ENCODE measurements around the gene OMD.

Gene OMD

GRCh38 chr9:92424340-92424739 lies at the start of gene OMD:
OMD (minus strand) TSS chr9:92424471; CDS start chr9:92417558, 6,913 bp downstream.
- Histone ChIP-seq H3K27ac (ENCODE audit: low read length) (no peak within 1 kb of the TSS), H3K27me3 (ENCODE audit: control insufficient read depth, insufficient read depth, low read length) (no peaks in the 10 kb centered on the region), H3K4me3 (ENCODE audit: low read length) (no peak within 1 kb of the TSS), H3K9me3 (ENCODE audit: control insufficient read depth, insufficient read depth, low read length) (no peaks in the 10 kb centered on the region), H3K4me1 (ENCODE audit: control insufficient read depth, insufficient read depth, low read length) (no peaks in the 10 kb centered on the region), H3K36me3 (ENCODE audit: control insufficient read depth, insufficient read depth, low read length) (no peaks in the 10 kb centered on the region)
- no peak for DNase-seq (ENCODE audit: low read depth, low spot score)
- no CpG with 5 or more reads among the region's 1 CpG for WGBS (ENCODE audit: insufficient coverage, insufficient read length)

- no peak for DNase-seq (ENCODE audit: low read depth, low spot score)
- no peak overlapping the region for H3K27ac ChIP-seq (ENCODE audit: low read length)
- no peaks in the 10 kb centered on the region for H3K4me1 ChIP-seq (ENCODE audit: control insufficient read depth, insufficient read depth, low read length)
- no peaks in the 10 kb centered on the region for H3K27me3 ChIP-seq (ENCODE audit: control insufficient read depth, insufficient read depth, low read length)
- no peak overlapping the region for H3K4me3 ChIP-seq (ENCODE audit: low read length)
- no peaks in the 10 kb centered on the region for H3K36me3 ChIP-seq (ENCODE audit: control insufficient read depth, insufficient read depth, low read length)
- no peaks in the 10 kb centered on the region for H3K9me3 ChIP-seq (ENCODE audit: control insufficient read depth, insufficient read depth, low read length)
- no CpG with 5 or more reads among the region's 2 CpGs for WGBS (ENCODE audit: insufficient coverage, insufficient read length)
These were observed 43.9 kb upstream of the OMD start for GRCh38 chr9:92468206-92468605.

GRCh38 chr9:92467511-92467910 lies 43.2 kb upstream of the OMD start:
- no CpG with 5 or more reads among the region's 2 CpGs for WGBS (ENCODE audit: insufficient coverage, insufficient read length)
- no peak overlapping the region for H3K4me3 ChIP-seq (ENCODE audit: low read length)
- no peaks in the 10 kb centered on the region for H3K36me3 ChIP-seq (ENCODE audit: control insufficient read depth, insufficient read depth, low read length)
- H3K9me3 ChIP-seq (ENCODE audit: control insufficient read depth, insufficient read depth, low read length) = no peaks in the 10 kb centered on the region
- H3K27ac ChIP-seq (ENCODE audit: low read length) = no peak overlapping the region
- no peak for DNase-seq (ENCODE audit: low read depth, low spot score)
- H3K4me1 ChIP-seq (ENCODE audit: control insufficient read depth, insufficient read depth, low read length) = no peaks in the 10 kb centered on the region; the same call in 1 of the 2 replicates
- H3K27me3 ChIP-seq (ENCODE audit: control insufficient read depth, insufficient read depth, low read length) = no peaks in the 10 kb centered on the region

- no peak overlapping the region for H3K4me3 ChIP-seq (ENCODE audit: low read length)
- H3K9me3 ChIP-seq (ENCODE audit: control insufficient read depth, insufficient read depth, low read length) = no peaks in the 10 kb centered on the region
- DNase-seq (ENCODE audit: low read depth, low spot score) = no peak
- no peaks in the 10 kb centered on the region for H3K36me3 ChIP-seq (ENCODE audit: control insufficient read depth, insufficient read depth, low read length)
- no peaks in the 10 kb centered on the region; the same call in 1 of the 2 replicates for H3K4me1 ChIP-seq (ENCODE audit: control insufficient read depth, insufficient read depth, low read length)
- no CpG with 5 or more reads among the region's 1 CpG for WGBS (ENCODE audit: insufficient coverage, insufficient read length)
- no peak overlapping the region for H3K27ac ChIP-seq (ENCODE audit: low read length)
- H3K27me3 ChIP-seq (ENCODE audit: control insufficient read depth, insufficient read depth, low read length) = no peaks in the 10 kb centered on the region
These were observed 42.8 kb upstream of the OMD start for GRCh38 chr9:92467041-92467440.

- Histone ChIP-seq H3K4me3 (ENCODE audit: low read length) (no peak overlapping the region), H3K9me3 (ENCODE audit: control insufficient read depth, insufficient read depth, low read length) (no peaks in the 10 kb centered on the region), H3K4me1 (ENCODE audit: control insufficient read depth, insufficient read depth, low read length) (no peaks in the 10 kb centered on the region; the same call in 1 of the 2 replicates), H3K27ac (ENCODE audit: low read length) (no peak overlapping the region), H3K36me3 (ENCODE audit: control insufficient read depth, insufficient read depth, low read length) (no peaks in the 10 kb centered on the region), H3K27me3 (ENCODE audit: control insufficient read depth, insufficient read depth, low read length) (no peaks in the 10 kb centered on the region)
- DNase-seq (ENCODE audit: low read depth, low spot score) = no peak
- 100% methylated on average over 1 of the region's 3 CpGs for WGBS (ENCODE audit: insufficient coverage, insufficient read length)
These were observed 39.7 kb upstream of the OMD start for GRCh38 chr9:92463984-92464383.

- no peak overlapping the region for H3K4me3 ChIP-seq (ENCODE audit: low read length)
- no peak for DNase-seq (ENCODE audit: low read depth, low spot score)
- H3K27ac ChIP-seq (ENCODE audit: low read length) = no peak overlapping the region
- H3K9me3 ChIP-seq (ENCODE audit: control insufficient read depth, insufficient read depth, low read length) = no peaks in the 10 kb centered on the region
- no peaks in the 10 kb centered on the region for H3K36me3 ChIP-seq (ENCODE audit: control insufficient read depth, insufficient read depth, low read length)
- no peaks in the 10 kb centered on the region; the same call in 1 of the 2 replicates for H3K4me1 ChIP-seq (ENCODE audit: control insufficient read depth, insufficient read depth, low read length)
- no peaks in the 10 kb centered on the region for H3K27me3 ChIP-seq (ENCODE audit: control insufficient read depth, insufficient read depth, low read length)
These were observed 39.1 kb upstream of the OMD start for GRCh38 chr9:92463387-92463786.

GRCh38 chr9:92457576-92457975 lies 33.3 kb upstream of the OMD start:
- Histone ChIP-seq H3K27me3 (ENCODE audit: control insufficient read depth, insufficient read depth, low read length) (no peaks in the 10 kb centered on the region), H3K4me3 (ENCODE audit: low read length) (no peak overlapping the region), H3K9me3 (ENCODE audit: control insufficient read depth, insufficient read depth, low read length) (no peaks in the 10 kb centered on the region), H3K4me1 (ENCODE audit: control insufficient read depth, insufficient read depth, low read length) (no peaks in the 10 kb centered on the region), H3K27ac (ENCODE audit: low read length) (no peak overlapping the region), H3K36me3 (ENCODE audit: control insufficient read depth, insufficient read depth, low read length) (no peaks in the 10 kb centered on the region)
- no peak for DNase-seq (ENCODE audit: low read depth, low spot score)
- 100% methylated on average over 1 of the region's 4 CpGs for WGBS (ENCODE audit: insufficient coverage, insufficient read length)

- no CpG with 5 or more reads among the region's 3 CpGs for WGBS (ENCODE audit: insufficient coverage, insufficient read length)
These were observed 30.9 kb upstream of the OMD start for GRCh38 chr9:92455217-92455616.

GRCh38 chr9:92446536-92446935 lies 22.3 kb upstream of the OMD start:
- H3K27ac ChIP-seq (ENCODE audit: low read length) = no peak overlapping the region
- no peaks in the 10 kb centered on the region for H3K9me3 ChIP-seq (ENCODE audit: control insufficient read depth, insufficient read depth, low read length)
- no peak for DNase-seq (ENCODE audit: low read depth, low spot score)
- no peaks in the 10 kb centered on the region for H3K36me3 ChIP-seq (ENCODE audit: control insufficient read depth, insufficient read depth, low read length)
- H3K4me3 ChIP-seq (ENCODE audit: low read length) = no peak overlapping the region
- no peaks in the 10 kb centered on the region for H3K4me1 ChIP-seq (ENCODE audit: control insufficient read depth, insufficient read depth, low read length)
- H3K27me3 ChIP-seq (ENCODE audit: control insufficient read depth, insufficient read depth, low read length) = no peaks in the 10 kb centered on the region

More at GRCh38 chr9:92455217-92455616, 30.9 kb upstream of the OMD start:
- Histone ChIP-seq H3K4me3 (ENCODE audit: low read length) (no peak overlapping the region), H3K27me3 (ENCODE audit: control insufficient read depth, insufficient read depth, low read length) (no peaks in the 10 kb centered on the region), H3K9me3 (ENCODE audit: control insufficient read depth, insufficient read depth, low read length) (no peaks in the 10 kb centered on the region), H3K27ac (ENCODE audit: low read length) (no peak overlapping the region), H3K36me3 (ENCODE audit: control insufficient read depth, insufficient read depth, low read length) (no peaks in the 10 kb centered on the region), H3K4me1 (ENCODE audit: control insufficient read depth, insufficient read depth, low read length) (no peaks in the 10 kb centered on the region)
- DNase-seq (ENCODE audit: low read depth, low spot score) = peak; percentile 13

GRCh38 chr9:92444841-92445240 lies 20.6 kb upstream of the OMD start:
- Histone ChIP-seq H3K4me1 (ENCODE audit: control insufficient read depth, insufficient read depth, low read length) (no peaks in the 10 kb centered on the region; the same call in 1 of the 2 replicates), H3K27ac (ENCODE audit: low read length) (no peak overlapping the region), H3K4me3 (ENCODE audit: low read length) (no peak overlapping the region), H3K9me3 (ENCODE audit: control insufficient read depth, insufficient read depth, low read length) (no peaks in the 10 kb centered on the region), H3K36me3 (ENCODE audit: control insufficient read depth, insufficient read depth, low read length) (no peaks in the 10 kb centered on the region), H3K27me3 (ENCODE audit: control insufficient read depth, insufficient read depth, low read length) (no peaks in the 10 kb centered on the region)
- WGBS (ENCODE audit: insufficient coverage, insufficient read length) = no CpG with 5 or more reads among the region's 4 CpGs
- DNase-seq (ENCODE audit: low read depth, low spot score) = no peak

- Histone ChIP-seq H3K36me3 (ENCODE audit: control insufficient read depth, insufficient read depth, low read length) (no peaks in the 10 kb centered on the region), H3K9me3 (ENCODE audit: control insufficient read depth, insufficient read depth, low read length) (no peaks in the 10 kb centered on the region), H3K4me1 (ENCODE audit: control insufficient read depth, insufficient read depth, low read length) (no peaks in the 10 kb centered on the region; the same call in 1 of the 2 replicates), H3K27ac (ENCODE audit: low read length) (no peak overlapping the region), H3K4me3 (ENCODE audit: low read length) (no peak overlapping the region), H3K27me3 (ENCODE audit: control insufficient read depth, insufficient read depth, low read length) (no peaks in the 10 kb centered on the region)
- no peak for DNase-seq (ENCODE audit: low read depth, low spot score)
- WGBS (ENCODE audit: insufficient coverage, insufficient read length) = no CpG with 5 or more reads among the region's 6 CpGs
These were observed 16.4 kb upstream of the OMD start for GRCh38 chr9:92440751-92441046.

All from iPS DF 6.9 (cell line).